Measurements from ENCODE around the gene ASTN1.

The ASTN1 gene

DNA sequence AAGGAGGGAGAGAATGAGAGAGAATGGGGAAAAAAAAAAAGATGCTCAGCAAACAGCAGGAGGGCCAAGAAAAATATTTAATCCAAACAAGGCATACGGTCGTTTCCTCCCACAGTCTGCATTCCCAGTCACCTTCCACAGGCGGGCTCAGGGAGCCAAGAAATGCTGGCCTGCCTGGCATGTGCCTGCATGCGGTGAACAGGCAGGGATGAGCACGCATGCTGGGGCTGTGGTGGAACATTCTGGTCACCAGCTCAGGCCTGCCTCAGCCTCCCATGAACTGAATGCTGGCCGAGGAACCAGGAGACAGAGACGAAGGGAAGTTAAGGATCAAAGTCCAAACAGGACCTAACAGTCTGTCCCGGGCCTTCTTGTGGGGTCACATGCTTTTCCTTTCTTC, 335.3 kb downstream of the ASTN1 start:
- Histone ChIP-seq H3K9me3 (ENCODE audit: control insufficient read depth in 2 of 2, low read length in 2 of 2) (no peaks in the 10 kb centered on the region), H3K27me3 (ENCODE audit: control insufficient read depth in 1 of 2, insufficient read depth in 2 of 2, low read length in 2 of 2) (no peaks in the 10 kb centered on the region), H3K36me3 (ENCODE audit: control insufficient read depth in 2 of 2, insufficient read depth in 2 of 2, low read length in 2 of 2) (no peaks in the 10 kb centered on the region), H3K27ac (ENCODE audit: low read length) (no peak overlapping the region), H3K4me1 (ENCODE audit: control insufficient read depth, insufficient read depth, low read length) (no peaks in the 10 kb centered on the region), H3K4me3 (ENCODE audit: low read length in 2 of 2) (no peak overlapping the region), H3K9ac (ENCODE audit: low read length in 2 of 2) (no peak overlapping the region)

DNA sequence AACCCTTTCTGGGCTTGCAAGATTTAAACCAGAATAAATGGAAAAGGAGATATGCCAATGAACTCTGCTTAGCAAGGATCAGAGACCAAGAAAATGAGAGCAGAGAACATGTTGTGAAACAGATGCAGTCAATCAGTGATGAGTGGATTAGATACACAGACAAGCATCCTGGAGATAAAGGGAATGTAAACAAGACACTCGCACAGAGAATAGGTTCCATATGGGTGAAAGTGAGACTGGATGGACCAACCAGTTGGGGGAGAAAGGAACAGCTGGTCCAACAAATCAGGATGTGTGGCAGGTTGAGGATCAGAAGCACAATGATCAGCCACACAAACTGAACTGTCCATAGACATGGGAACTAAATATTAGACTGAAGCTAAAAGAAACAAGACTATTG, 338.2 kb downstream of the ASTN1 start:
- Histone ChIP-seq H3K4me3 (ENCODE audit: low read length in 2 of 2) (no peak overlapping the region), H3K9ac (ENCODE audit: low read length in 2 of 2) (no peak overlapping the region), H3K36me3 (ENCODE audit: control insufficient read depth in 2 of 2, insufficient read depth in 2 of 2, low read length in 2 of 2) (no peaks in the 10 kb centered on the region), H3K9me3 (ENCODE audit: control insufficient read depth in 2 of 2, low read length in 2 of 2) (no peaks in the 10 kb centered on the region), H3K27me3 (ENCODE audit: control insufficient read depth in 1 of 2, insufficient read depth in 2 of 2, low read length in 2 of 2) (no peaks in the 10 kb centered on the region), H3K27ac (ENCODE audit: low read length) (no peak overlapping the region), H3K4me1 (ENCODE audit: control insufficient read depth, insufficient read depth, low read length) (no peaks in the 10 kb centered on the region)

DNA sequence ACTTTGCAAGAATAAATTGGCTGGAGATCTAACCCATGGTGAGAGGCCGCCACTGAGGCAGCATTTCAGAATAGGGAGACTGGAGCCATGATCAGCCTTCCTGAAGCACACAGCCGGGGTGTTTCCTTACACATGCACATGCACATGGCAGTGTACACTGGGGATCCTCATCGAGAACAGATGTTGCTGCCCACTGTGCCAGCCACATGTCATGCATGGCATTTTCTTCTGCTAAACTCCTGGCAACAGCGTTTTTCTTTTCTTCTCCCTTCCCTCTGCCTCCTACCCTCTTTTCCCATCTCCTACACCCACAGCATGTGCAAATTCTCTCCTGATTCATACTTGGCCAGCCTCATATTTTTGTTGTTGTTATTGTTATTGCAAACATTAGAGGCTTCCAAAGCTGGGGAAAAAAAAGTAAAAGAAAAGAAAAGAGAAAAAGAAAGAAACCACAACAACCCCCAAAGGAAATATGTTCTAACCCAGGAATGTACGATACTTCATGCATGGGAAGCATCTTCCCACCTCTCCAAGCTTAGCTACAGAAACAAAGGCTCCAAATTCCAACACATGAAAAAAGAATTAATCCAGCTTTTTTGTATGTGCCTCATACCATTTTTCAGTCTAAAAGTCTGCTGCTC, 344.0 kb downstream of the ASTN1 start:
- Histone ChIP-seq H3K9ac (ENCODE audit: low read length in 2 of 2) (no peak overlapping the region), H3K9me3 (ENCODE audit: control insufficient read depth in 2 of 2, low read length in 2 of 2) (no peaks in the 10 kb centered on the region), H3K27me3 (ENCODE audit: control insufficient read depth in 1 of 2, insufficient read depth in 2 of 2, low read length in 2 of 2) (no peaks in the 10 kb centered on the region), H3K36me3 (ENCODE audit: control insufficient read depth in 2 of 2, insufficient read depth in 2 of 2, low read length in 2 of 2) (no peaks in the 10 kb centered on the region), H3K4me1 (ENCODE audit: control insufficient read depth, insufficient read depth, low read length) (no peaks in the 10 kb centered on the region), H3K4me3 (ENCODE audit: low read length in 2 of 2) (no peak overlapping the region), H3K27ac (ENCODE audit: low read length) (no peak overlapping the region)

DNA sequence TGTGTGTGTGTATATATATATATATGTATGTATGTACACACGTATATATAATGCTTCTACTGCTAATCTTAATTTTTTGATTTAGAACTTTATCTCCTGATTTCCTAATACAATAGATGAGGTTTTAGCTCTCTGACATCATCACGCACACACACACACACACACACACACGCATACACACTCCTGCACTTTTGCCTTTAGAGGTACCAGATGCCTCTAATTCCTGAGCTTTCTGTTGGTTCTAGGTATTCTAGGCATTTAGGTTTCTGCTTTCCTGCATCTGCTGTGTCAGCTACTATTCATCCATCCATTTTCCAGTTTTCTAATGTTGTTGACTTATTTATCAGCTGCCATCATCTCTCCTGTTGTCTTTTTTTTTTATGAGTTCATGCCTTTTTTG, 348.3 kb downstream of the ASTN1 start:
- no peak overlapping the region for H3K4me3 ChIP-seq (ENCODE audit: low read length in 2 of 2)
- no peaks in the 10 kb centered on the region for H3K36me3 ChIP-seq (ENCODE audit: control insufficient read depth in 2 of 2, insufficient read depth in 2 of 2, low read length in 2 of 2)
- no peak overlapping the region for H3K27ac ChIP-seq (ENCODE audit: low read length)
- no peak overlapping the region for H3K9ac ChIP-seq (ENCODE audit: low read length in 2 of 2)
- no peaks in the 10 kb centered on the region for H3K27me3 ChIP-seq (ENCODE audit: control insufficient read depth in 1 of 2, insufficient read depth in 2 of 2, low read length in 2 of 2)
- H3K4me1 ChIP-seq (ENCODE audit: control insufficient read depth, insufficient read depth, low read length): no peaks in the 10 kb centered on the region
- peaks cover 0 to 3% of the 10 kb centered on the region in 2 donors for H3K9me3 ChIP-seq (ENCODE audit: control insufficient read depth in 2 of 2, low read length in 2 of 2)

DNA sequence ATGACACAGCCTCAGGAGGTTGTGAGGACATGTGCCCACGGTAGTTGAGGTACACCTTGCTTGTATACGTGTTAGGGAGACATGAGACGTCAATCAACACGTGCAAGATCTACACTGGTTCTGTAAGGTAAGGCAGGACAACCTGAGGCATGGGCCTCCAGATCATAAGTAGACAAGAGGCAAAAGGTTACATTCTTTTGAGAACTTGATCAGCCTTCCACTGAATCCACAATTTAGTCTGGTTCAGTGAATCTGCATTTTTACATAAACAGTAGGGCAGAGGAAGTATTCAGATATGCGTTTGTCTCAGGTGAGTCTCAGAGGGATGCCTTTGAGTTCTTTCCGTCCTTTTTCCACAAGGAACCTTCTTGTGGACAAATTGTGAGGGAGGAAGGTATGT, 348.9 kb downstream of the ASTN1 start:
- no peaks in the 10 kb centered on the region for H3K36me3 ChIP-seq (ENCODE audit: control insufficient read depth in 2 of 2, insufficient read depth in 2 of 2, low read length in 2 of 2)
- peaks cover 0 to 3% of the 10 kb centered on the region in 2 donors for H3K9me3 ChIP-seq (ENCODE audit: control insufficient read depth in 2 of 2, low read length in 2 of 2)
- no peaks in the 10 kb centered on the region for H3K4me1 ChIP-seq (ENCODE audit: control insufficient read depth, insufficient read depth, low read length)
- H3K9ac ChIP-seq (ENCODE audit: low read length in 2 of 2): no peak overlapping the region
- no peak overlapping the region for H3K4me3 ChIP-seq (ENCODE audit: low read length in 2 of 2)
- no peak overlapping the region for H3K27ac ChIP-seq (ENCODE audit: low read length)
- no peaks in the 10 kb centered on the region for H3K27me3 ChIP-seq (ENCODE audit: control insufficient read depth in 1 of 2, insufficient read depth in 2 of 2, low read length in 2 of 2)

DNA sequence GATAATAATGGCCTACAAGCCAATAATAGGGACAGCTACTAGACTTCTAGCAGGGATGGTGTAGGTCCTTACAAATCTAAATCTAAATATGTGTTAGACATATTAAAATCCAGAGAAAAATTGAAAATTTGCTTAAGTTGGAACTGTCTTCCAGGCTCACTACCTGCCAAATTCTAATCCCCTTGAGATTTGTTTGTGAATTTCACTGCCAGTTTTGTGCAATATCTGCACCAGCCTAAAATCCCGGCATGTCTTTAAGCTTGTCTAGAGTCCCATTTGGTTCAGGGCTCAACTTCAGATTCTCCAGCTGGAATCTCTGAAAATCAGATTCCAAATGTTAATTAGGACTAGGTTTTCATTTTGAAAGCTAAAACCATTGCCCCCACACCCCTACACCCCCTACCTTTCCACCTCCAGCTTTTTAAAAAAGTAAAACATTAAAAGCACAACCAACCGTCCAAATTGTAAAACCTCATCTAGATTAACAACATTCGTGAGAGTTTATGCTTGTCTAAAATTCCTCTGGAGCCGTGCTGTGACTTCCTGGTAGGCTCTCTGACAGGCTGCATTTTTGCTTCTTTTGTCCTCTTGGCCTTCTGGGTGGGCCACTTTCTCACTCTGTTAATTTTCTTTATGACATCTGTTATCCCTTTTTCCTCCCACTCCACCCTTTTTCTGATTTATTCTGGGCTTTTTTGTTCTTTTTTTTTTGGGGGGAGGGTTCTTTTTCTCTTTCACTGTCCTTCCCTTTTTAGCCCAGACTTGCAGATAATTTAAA, 352.8 kb downstream of the ASTN1 start:
- Histone ChIP-seq H3K9me3 (ENCODE audit: control insufficient read depth in 2 of 2, low read length in 2 of 2) (peaks cover 0 to 3% of the 10 kb centered on the region in 2 donors), H3K4me1 (ENCODE audit: control insufficient read depth, insufficient read depth, low read length) (no peaks in the 10 kb centered on the region), H3K27me3 (ENCODE audit: control insufficient read depth in 1 of 2, insufficient read depth in 2 of 2, low read length in 2 of 2) (no peaks in the 10 kb centered on the region), H3K4me3 (ENCODE audit: low read length in 2 of 2) (no peak overlapping the region), H3K36me3 (ENCODE audit: control insufficient read depth in 2 of 2, insufficient read depth in 2 of 2, low read length in 2 of 2) (no peaks in the 10 kb centered on the region), H3K9ac (ENCODE audit: low read length in 2 of 2) (no peak overlapping the region), H3K27ac (ENCODE audit: low read length) (no peak overlapping the region)

DNA sequence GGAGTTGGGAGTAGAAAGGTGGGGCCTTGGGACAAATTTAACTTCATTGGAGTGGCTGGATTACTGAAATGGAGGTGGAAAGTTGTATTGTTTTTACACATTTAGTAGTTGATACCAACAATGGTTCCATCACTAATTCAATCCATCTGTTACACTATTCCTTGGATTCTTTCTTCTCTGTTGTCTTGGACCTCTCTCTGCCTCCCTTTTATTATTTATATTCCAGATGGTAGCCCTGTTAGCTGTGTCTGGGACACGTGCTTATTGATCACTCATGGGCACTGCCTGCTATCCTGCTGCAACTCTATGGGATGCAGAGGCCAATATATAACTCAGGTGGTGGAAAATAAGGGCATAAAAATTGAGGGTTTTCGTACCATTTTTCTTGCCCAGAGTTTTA, 355.2 kb downstream of the ASTN1 start:
- Histone ChIP-seq H3K9ac (ENCODE audit: low read length in 2 of 2) (no peak overlapping the region), H3K4me1 (ENCODE audit: control insufficient read depth, insufficient read depth, low read length) (no peaks in the 10 kb centered on the region), H3K27ac (ENCODE audit: low read length) (no peak overlapping the region), H3K27me3 (ENCODE audit: control insufficient read depth in 1 of 2, insufficient read depth in 2 of 2, low read length in 2 of 2) (no peaks in the 10 kb centered on the region), H3K4me3 (ENCODE audit: low read length in 2 of 2) (no peak overlapping the region), H3K36me3 (ENCODE audit: control insufficient read depth in 2 of 2, insufficient read depth in 2 of 2, low read length in 2 of 2) (no peaks in the 10 kb centered on the region), H3K9me3 (ENCODE audit: control insufficient read depth in 2 of 2, low read length in 2 of 2) (peaks cover 0 to 3% of the 10 kb centered on the region in 2 donors)
